Kasumi-1 (cell line): Measurements from ENCODE around the gene ACTN4.
A peak's percentile ranks its signal among the peaks of the same experiment; 100 is the strongest.

Experiments used
- DNase-seq, 2 experiments: peaks; one replicate each; lab custom pipeline; 2025; lab: John Stamatoyannopoulos, UW

ACTN4 gene

GRCh38 chr19:38635483-38636399 is 11.7 kb upstream of the ACTN4 start:
- no peak for DNase-seq

- DNase-seq: no peak
Measured at GRCh38 chr19:38638461-38638860, 9.0 kb upstream of the ACTN4 start.

- no peak for DNase-seq
Measured at GRCh38 chr19:38639679-38640078, 7.8 kb upstream of the ACTN4 start.

GRCh38 chr19:38640368-38640767 is 7.1 kb upstream of the ACTN4 start:
- DNase-seq: no peak

GRCh38 chr19:38642176-38642575 is 5.3 kb upstream of the ACTN4 start:
- no peak for DNase-seq

GRCh38 chr19:38644719-38645118 is 2.7 kb upstream of the ACTN4 start:
- DNase-seq: no peak

GRCh38 chr19:38647966-38648768 is 718 bp downstream of the ACTN4 start:
- no peak for DNase-seq

- peak in 1 of 2 experiments; percentile 41 for DNase-seq
Measured at GRCh38 chr19:38648769-38649304, 1.4 kb downstream of the ACTN4 start.

GRCh38 chr19:38649305-38650171 is 2.1 kb downstream of the ACTN4 start:
- DNase-seq: no peak

- DNase-seq: no peak
Measured at GRCh38 chr19:38650172-38650775, 2.8 kb downstream of the ACTN4 start.

- peak in 1 of 2 experiments; percentile 7 for DNase-seq
Measured at GRCh38 chr19:38650911-38651584, 3.6 kb downstream of the ACTN4 start.

GRCh38 chr19:38653028-38653571 is 5.7 kb downstream of the ACTN4 start:
- no peak for DNase-seq

- no peak for DNase-seq
Measured at GRCh38 chr19:38654628-38655055, 7.2 kb downstream of the ACTN4 start.

GRCh38 chr19:38655148-38655824 is 7.8 kb downstream of the ACTN4 start:
- no peak for DNase-seq

- peak in 1 of 2 experiments; percentile 4 for DNase-seq
Measured at GRCh38 chr19:38656171-38656981, 8.9 kb downstream of the ACTN4 start.

GRCh38 chr19:38657633-38658222 is 10.3 kb downstream of the ACTN4 start:
- DNase-seq: no peak

- no peak for DNase-seq
Measured at GRCh38 chr19:38658462-38659306, 11.2 kb downstream of the ACTN4 start.

GRCh38 chr19:38660724-38661123 is 13.3 kb downstream of the ACTN4 start:
- DNase-seq: no peak
